HEK293T (cell line): Measurements from ENCODE around the gene NINJ2.

Experiments used
- CTCF ChIA-PET: fragments of 350-600 bp; formaldehyde crosslinking; extraction: SDS; loops from one replicate; lab custom pipeline; 2021; ENCODE audit warnings: antibody characterized with exemption, inconsistent platforms; lab: Yijun Ruan, JAX
- POLR2A ChIA-PET: fragments of 350-600 bp; formaldehyde crosslinking; extraction: SDS; loops from one replicate; lab custom pipeline; 2020; ENCODE audit warnings: antibody characterized with exemption, inconsistent platforms; lab: Yijun Ruan, JAX
- DNase-seq: peaks from one replicate; pipeline ENCODE4 v3.0.0; 2012; ENCODE audit warnings: mixed read lengths; ENCODE audit errors: extremely low spot score
- ARNT ChIP-seq: fragments of 450-650 bp; IDR thresholded peaks from 2 replicates; pipeline ENCODE4 v1.6.1; 2017; ENCODE audit warnings: mild to moderate bottlenecking
- BHLHE40 ChIP-seq: fragments of 450-650 bp; IDR thresholded peaks from 2 replicates; pipeline ENCODE4 v1.6.1; 2016; ENCODE audit warnings: mild to moderate bottlenecking, moderate library complexity, borderline replicate concordance
- CTBP1 ChIP-seq: fragments of 450-650 bp; IDR thresholded peaks from 2 replicates; pipeline ENCODE4 v1.6.1; 2016; ENCODE audit warnings: borderline replicate concordance
- ELF4 ChIP-seq: fragments of 450-650 bp; IDR thresholded peaks from 2 replicates; pipeline ENCODE4 v1.6.1; 2017; ENCODE audit warnings: antibody characterized with exemption
- FOXA1 ChIP-seq: fragments of 450-650 bp; IDR thresholded peaks from 2 replicates; pipeline ENCODE4 v1.6.1; 2016; ENCODE audit warnings: mild to moderate bottlenecking
- FOXK2 ChIP-seq: fragments of 450-650 bp; IDR thresholded peaks from 2 replicates; pipeline ENCODE4 v1.6.1; 2016; ENCODE audit warnings: mild to moderate bottlenecking
- FOXM1 ChIP-seq: fragments of 450-650 bp; IDR thresholded peaks from 2 replicates; pipeline ENCODE4 v1.6.1; 2017; ENCODE audit warnings: mild to moderate bottlenecking, borderline replicate concordance
- HDGF ChIP-seq: fragments of 450-650 bp; IDR thresholded peaks from 2 replicates; pipeline ENCODE4 v1.6.1; 2017; ENCODE audit warnings: antibody characterized with exemption, borderline replicate concordance
- L3MBTL2 ChIP-seq: fragments of 450-650 bp; conservative IDR thresholded peaks from 2 replicates; pipeline ENCODE4 v1.6.1; 2016; ENCODE audit warnings: mild to moderate bottlenecking
- LEF1 ChIP-seq: fragments of 450-650 bp; IDR thresholded peaks from 2 replicates; pipeline ENCODE4 v1.6.1; 2017; ENCODE audit warnings: mild to moderate bottlenecking, borderline replicate concordance
- NFRKB ChIP-seq: fragments of 450-650 bp; IDR thresholded peaks from 2 replicates; pipeline ENCODE4 v1.6.1; 2016; ENCODE audit warnings: mild to moderate bottlenecking, moderate library complexity
- PKNOX1 ChIP-seq: fragments of 450-650 bp; IDR thresholded peaks from 2 replicates; pipeline ENCODE4 v1.6.1; 2016
- SP1 ChIP-seq: fragments of 450-650 bp; IDR thresholded peaks from 2 replicates; pipeline ENCODE4 v1.6.1; 2017
- SUZ12 ChIP-seq: fragments of 450-650 bp; IDR thresholded peaks from 2 replicates; pipeline ENCODE4 v1.6.1; 2016; ENCODE audit warnings: mild to moderate bottlenecking
- TARDBP ChIP-seq: fragments of 450-650 bp; IDR thresholded peaks from 2 replicates; pipeline ENCODE4 v1.6.1; 2016
- ZNF384 ChIP-seq: fragments of 450-650 bp; IDR thresholded peaks from 2 replicates; pipeline ENCODE4 v1.6.1; 2016

Gene NINJ2

GRCh38 chr12:615620-616019 is 47.6 kb downstream of the NINJ2 start:
- POLR2A ChIA-PET = interaction anchor here (1.2 to 2.5 kb wide), 2 partner anchors 136 kb away, joined by 5 to 19 read pairs; partner anchors contain the start of gene WNK1
- no peak for DNase-seq
- no peak for TF ChIP-seq ZNF384
- no peak for TF ChIP-seq FOXA1
- TF ChIP-seq FOXM1 = no peak
- no peak for TF ChIP-seq CTBP1
- TF ChIP-seq FOXK2 = no peak
- TF ChIP-seq SP1 = no peak
- no peak for TF ChIP-seq PKNOX1
- no peak for TF ChIP-seq BHLHE40
- TF ChIP-seq TARDBP = no peak
- TF ChIP-seq LEF1 = no peak
- TF ChIP-seq NFRKB = no peak
- TF ChIP-seq ARNT = no peak
- no peak for TF ChIP-seq L3MBTL2
- TF ChIP-seq SUZ12 = no peak
- TF ChIP-seq ELF4 = no peak
- TF ChIP-seq HDGF = no peak
- CTCF ChIA-PET = interaction anchor here (0.9 to 2.0 kb wide), 2 partner anchors 135 to 136 kb away, joined by 3 to 16 read pairs; partner anchors contain the start of gene WNK1

DNA sequence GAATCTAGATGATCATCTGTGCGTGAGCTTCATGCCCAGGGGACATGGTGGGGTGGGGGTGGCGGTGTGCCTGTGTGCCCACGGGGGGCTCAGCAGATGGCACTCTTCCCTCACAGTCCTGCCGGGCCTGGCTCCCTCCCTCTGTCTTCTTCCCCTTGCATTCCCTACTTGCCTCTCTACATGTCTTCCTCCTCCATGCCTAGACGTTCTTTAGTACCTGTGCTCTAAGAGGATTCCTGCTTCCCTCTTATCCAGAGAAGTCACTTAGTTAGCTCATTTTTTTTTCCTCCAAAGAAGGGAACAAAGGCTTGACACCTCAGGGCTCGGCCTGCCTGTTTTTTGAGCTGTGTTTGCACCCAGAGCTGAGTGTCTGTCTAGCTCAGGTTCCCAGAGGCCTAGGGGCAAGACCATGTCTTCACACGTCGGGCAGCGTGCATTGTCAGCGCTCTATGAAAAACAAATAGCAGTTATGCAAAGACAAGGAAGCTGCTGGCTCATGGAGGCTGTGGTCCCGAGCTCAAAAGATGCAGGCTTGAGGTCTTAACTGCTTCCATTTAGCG is 48.8 kb downstream of the NINJ2 start:
- ChIA-PET POLR2A (interaction anchor here (2.5 kb wide), 1 partner anchor 137 kb away, joined by 19 read pairs; the partner anchor contains the start of gene WNK1), CTCF (interaction anchor here (1.1 to 2.0 kb wide), 9 partner anchors 8 to 201 kb away, joined by 3 to 16 read pairs (median 5); partner anchors contain the start of gene WNK1)
- TF ChIP-seq HDGF = no peak
- no peak for TF ChIP-seq ZNF384
- no peak for TF ChIP-seq PKNOX1
- TF ChIP-seq CTBP1 = no peak
- no peak for TF ChIP-seq NFRKB
- no peak for TF ChIP-seq FOXA1
- no peak for TF ChIP-seq TARDBP
- TF ChIP-seq SUZ12 = no peak
- TF ChIP-seq LEF1 = no peak
- TF ChIP-seq FOXK2 = no peak
- TF ChIP-seq BHLHE40 = no peak
- no peak for TF ChIP-seq ELF4
- TF ChIP-seq FOXM1 = no peak
- TF ChIP-seq SP1 = no peak
- TF ChIP-seq ARNT = no peak
- TF ChIP-seq L3MBTL2 = no peak
- DNase-seq = no peak

DNA sequence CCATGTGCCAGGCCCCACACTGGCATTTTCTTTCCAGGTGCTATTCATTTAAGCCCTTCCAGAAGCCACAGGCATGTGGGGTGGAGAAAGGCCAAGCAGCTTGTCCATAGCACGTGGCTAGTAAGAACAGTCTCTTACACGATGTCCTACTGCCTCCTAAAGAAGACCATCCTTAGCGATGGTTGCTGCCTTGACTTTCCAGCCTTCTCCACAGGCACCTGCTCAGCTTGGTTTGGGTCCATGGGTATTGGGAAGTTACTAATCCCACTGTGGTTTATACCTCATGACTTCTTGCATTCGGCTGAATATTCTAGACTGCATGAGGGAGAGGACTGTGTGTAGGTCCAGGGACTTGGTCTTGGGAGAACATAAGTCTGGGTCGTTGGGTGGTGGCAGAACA is 49.2 kb downstream of the NINJ2 start:
- no peak for DNase-seq
- TF ChIP-seq HDGF = no peak
- no peak for TF ChIP-seq L3MBTL2
- no peak for TF ChIP-seq LEF1
- no peak for TF ChIP-seq TARDBP
- TF ChIP-seq CTBP1 = no peak
- no peak for TF ChIP-seq PKNOX1
- no peak for TF ChIP-seq NFRKB
- TF ChIP-seq ELF4 = no peak
- no peak for TF ChIP-seq FOXM1
- TF ChIP-seq ZNF384 = no peak
- no peak for TF ChIP-seq ARNT
- TF ChIP-seq SP1 = no peak
- no peak for TF ChIP-seq FOXK2
- TF ChIP-seq SUZ12 = no peak
- no peak for TF ChIP-seq BHLHE40
- TF ChIP-seq FOXA1 = no peak
- ChIA-PET CTCF (interaction anchor here (1.1 to 2.0 kb wide), 9 partner anchors 9 to 202 kb away, joined by 3 to 16 read pairs (median 5); partner anchors contain the start of gene WNK1), POLR2A (interaction anchor here (2.5 kb wide), 1 partner anchor 138 kb away, joined by 19 read pairs; the partner anchor contains the start of gene WNK1)

DNA sequence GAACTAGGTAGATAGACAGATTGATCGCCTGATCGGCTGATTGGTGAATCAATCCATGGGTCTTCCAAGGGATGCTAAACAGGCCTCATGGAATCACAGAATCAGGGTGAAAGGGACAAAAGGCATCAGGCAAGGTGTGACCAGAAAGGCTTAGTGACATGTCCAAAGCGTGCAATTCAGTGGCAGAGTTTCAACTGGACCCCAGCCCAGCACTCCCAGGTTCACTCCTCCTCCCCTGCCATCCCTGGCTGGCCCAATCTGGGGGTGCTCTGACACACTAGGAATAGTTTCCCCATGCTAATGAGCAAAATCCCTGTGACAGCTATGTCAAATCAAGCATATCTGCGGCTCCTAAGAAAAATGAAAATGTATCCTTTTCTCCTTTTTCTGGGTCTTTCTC is 50.4 kb downstream of the NINJ2 start:
- TF ChIP-seq L3MBTL2 (no peak), NFRKB (no peak), BHLHE40 (no peak)
- no peak for DNase-seq
- POLR2A ChIA-PET = interaction anchor here (0.8 to 2.5 kb wide), 3 partner anchors 19 to 139 kb away, joined by 3 to 19 read pairs (median 3); partner anchors contain the start of gene WNK1
- CTCF ChIA-PET = no interaction called here

DNA sequence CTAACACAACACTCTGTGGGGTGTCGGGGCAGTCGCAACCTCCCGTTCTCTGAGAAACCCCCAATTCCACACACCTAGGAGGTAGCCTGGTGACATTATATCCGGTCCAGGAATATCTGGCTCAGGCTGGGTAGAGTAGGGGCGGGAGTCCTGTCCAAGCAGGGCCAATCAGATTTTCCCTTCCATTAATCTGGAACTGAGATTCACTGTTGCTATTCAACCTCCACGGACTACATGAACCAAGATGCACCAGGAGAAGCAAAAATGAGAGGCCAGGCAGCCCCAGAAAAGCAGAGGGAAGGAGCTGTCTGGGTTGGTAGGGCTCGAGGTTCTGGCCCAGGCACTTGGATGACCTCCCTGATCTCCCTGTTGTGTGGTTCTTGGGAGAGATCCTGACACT is 51.0 kb downstream of the NINJ2 start:
- ChIA-PET CTCF (no interaction called here), POLR2A (interaction anchor here (1.6 kb wide), 1 partner anchor 42 kb away, joined by 3 read pairs; no protein-coding TSS in a partner anchor)
- TF ChIP-seq FOXM1 (no peak), SUZ12 (no peak), ELF4 (no peak), PKNOX1 (no peak), HDGF (no peak), NFRKB (no peak), LEF1 (no peak), BHLHE40 (no peak), FOXK2 (no peak), L3MBTL2 (no peak), ARNT (no peak), ZNF384 (no peak)
- DNase-seq = no peak
